ENCODE measurements around the gene NIM1K.
"Not testable (repeated sequence)": the region's sequence is repeated elsewhere in the genome, so short reads cannot be mapped to it uniquely, and the experiment has no call there.

The NIM1K gene

GRCh38 chr5:43192558-43193180, 644 bp downstream of the NIM1K start:
- no peak for DNase-seq

DNA sequence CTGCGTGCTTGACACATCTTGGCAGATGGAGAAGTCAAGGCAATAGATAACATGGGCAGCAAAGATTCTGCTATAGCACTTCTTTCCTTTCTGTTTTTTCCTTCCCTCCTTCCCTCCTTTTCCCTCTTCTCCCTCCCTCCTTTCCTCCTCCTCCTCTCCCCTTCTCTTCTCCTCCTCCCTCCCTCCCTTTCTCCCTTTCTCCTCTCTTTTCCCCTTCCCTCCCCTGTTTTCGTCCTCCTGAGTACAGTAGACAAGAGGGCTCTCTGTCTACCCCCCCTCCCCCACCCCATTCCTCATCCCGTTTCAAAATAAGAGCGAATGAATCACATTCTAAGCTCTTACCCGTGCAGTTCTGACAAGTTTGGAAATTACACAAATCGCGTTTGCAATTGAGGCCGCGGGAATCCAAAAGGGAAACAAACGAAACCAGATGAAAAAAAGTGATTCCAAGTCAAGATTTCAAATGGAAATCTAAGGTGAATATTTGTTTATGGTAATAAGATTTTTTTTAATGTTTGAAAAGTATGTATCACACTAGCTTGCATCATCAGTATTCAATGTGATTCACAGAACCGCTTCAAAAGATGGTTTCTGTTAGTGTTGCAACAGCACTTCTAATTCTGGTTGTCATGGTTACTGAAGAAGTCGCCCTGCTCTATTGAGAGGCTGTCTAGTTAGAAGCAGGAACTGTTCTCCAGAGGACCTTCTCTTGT, 1.3 kb downstream of the NIM1K start:
- peak; percentile 61 for DNase-seq

DNA sequence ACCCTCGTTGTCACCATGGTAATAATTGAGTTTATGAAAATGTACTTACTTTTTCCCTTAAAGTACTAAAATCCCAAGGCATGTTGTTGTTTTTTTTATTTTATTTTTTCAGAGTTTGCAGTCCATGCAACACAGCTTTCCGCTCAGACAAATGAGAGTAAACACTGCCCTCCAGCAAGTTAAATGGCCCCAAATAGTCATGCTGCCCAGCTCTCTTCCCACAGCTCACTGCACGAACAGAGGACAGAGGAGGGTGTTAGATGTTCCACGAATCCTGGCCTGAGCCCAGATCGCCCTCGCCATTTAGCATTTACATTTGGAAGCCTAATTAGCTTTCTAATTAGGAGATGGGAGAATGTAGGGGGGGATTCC, 1.9 kb downstream of the NIM1K start:
- DNase-seq: no peak

- DNase-seq: no peak
Measured at GRCh38 chr5:43195670-43196265, 3.7 kb downstream of the NIM1K start.

DNA sequence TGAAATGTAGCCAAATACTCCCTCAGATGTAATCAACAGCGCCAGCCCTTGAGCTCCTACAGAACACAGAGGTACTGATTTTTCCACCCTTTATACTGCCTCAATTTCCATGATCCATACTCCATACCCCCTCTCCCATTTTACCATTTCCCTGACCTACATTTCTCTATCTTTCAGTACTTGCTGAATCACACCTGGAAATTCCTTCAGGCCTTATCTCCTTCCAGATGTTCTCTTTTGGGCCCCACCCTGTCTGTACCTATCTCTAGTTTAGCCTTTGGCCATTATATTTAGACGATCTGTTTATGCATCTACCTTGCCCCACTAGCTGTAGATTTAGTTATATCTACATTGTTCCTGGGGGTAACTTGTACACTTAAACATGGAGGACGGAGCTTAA, 5.5 kb downstream of the NIM1K start:
- no peak for DNase-seq

DNA sequence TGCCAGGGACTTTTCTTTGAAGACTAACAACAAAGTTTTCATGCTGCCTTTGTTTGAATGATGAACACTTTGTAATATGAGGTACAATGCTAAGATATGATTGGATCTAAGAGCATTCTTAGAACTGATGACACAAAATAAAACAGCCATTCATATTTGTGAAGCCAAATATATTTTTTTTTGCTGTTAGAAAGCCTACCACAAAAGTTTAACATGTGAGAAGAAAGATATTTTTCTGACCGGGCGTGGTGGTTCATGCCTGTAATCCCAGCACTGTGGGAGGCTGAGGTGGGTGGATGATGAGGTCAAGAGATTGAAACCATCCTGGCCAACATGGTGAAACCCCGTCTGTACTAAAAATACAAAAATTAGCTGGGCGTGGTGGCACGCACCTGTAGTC, 9.4 kb downstream of the NIM1K start:
- not testable (repeated sequence) for DNase-seq

- DNase-seq: no peak
Measured at GRCh38 chr5:43202380-43202779, 10.4 kb downstream of the NIM1K start.

DNA sequence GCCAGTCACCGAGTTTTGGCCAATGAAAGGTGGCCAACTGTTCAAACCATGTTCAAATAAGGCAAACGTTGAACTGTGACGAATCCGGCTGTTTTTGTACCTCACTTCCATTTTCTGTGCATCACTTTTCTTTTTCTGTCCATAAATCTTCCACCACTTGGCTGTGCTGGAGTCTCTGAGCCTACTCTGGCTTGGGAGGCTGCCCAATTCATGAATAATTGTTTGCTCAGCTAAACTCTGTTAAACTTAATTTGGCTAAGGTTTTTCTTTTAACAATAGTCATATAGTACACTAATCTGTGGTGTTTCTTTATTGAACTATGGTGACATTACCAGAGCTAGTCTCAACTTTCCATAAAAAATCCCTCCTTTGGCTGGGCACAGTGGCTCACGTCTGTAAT, 11.3 kb downstream of the NIM1K start:
- no peak for DNase-seq

- no peak for DNase-seq
Measured at GRCh38 chr5:43204958-43205357, 12.9 kb downstream of the NIM1K start.

DNA sequence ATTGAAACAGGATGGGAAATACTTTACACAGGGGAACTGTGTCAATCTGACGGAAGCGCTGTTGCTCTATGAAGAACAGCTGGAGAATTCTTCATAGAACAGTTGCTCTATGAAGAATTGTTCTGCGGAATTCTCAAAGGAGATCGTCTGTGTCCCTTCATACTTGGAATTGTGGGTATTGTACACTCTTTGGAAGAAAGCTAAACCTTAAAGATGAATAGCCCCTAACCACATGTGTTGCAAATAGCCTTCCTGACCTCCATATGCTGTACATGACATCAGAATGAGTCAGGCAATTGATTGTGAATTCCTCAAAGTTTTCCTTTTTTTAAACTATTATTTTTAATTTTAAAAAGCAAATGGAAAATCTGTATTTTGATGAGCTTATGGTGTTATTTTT, 15.6 kb downstream of the NIM1K start:
- DNase-seq: no peak

DNA sequence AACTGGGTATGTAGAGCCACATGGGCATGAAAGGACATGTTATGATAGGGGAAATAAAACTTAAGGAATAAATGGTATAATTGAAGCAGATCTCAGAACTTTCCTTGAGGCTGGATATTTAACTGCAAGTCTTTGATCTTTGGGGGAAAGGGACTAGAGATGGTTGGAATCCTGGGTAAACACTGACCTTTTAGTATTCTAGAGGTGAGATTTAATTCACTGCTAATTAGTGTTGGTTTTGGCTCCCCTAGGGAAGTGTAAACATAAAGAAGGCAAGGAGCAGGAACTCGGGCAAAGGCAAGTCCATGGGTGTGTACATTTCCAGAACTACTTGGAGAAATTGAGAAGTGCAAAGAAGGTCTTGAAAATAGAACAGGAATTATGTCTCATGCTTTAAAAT, 16.6 kb downstream of the NIM1K start:
- DNase-seq: no peak

- DNase-seq: no peak
Measured at GRCh38 chr5:43209060-43209459, 17.0 kb downstream of the NIM1K start.

DNA sequence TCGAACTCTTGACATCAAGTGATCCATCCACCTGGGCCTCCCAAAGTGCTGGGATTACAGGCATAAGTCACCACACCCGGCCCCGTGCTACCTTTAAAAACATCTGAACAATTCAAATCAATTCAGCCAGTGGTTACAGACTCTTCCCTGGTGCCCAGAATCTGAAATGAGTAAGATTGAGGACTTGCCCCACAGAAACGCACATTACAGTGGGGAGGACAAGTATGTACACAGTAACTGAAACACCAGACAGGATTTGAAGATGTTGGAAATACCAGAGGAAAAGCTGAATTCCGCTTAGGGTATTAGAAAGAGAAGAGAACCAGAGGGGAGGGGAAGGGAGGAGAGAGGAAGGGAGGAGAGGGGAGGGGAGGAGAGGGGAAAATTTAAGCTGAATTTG, 17.8 kb downstream of the NIM1K start:
- no peak for DNase-seq

- DNase-seq: no peak
Measured at GRCh38 chr5:43210570-43210969, 18.5 kb downstream of the NIM1K start.

GRCh38 chr5:43213951-43214350, 21.9 kb downstream of the NIM1K start:
- DNase-seq: no peak

DNA sequence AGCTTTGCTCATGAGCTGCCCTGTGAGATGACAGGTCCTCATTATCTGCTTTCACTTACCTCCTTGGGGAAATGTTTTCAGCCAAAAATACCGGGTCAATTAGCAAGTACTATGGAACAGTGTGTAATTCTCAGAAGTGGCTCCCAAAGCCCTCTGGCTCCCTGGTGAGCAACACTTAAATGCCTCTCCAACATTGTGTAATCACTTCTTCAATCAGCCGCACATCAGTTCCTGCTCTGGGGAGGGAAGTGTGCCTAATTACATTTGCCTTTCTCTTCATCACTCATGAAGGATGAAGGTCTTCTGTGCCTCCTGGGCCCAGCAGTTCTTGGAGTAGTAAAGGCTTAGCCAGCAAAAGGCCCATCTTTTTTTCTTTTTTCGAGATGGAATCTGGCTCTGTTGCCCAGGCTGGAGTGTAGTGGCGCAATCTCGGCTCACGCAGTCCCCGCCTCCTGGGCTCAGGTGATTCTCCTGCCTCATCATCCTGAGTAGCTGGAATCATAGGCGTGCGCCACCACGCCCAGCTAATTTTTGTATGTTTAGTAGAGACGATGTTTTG, 23.1 kb downstream of the NIM1K start:
- DNase-seq: no peak

DNA sequence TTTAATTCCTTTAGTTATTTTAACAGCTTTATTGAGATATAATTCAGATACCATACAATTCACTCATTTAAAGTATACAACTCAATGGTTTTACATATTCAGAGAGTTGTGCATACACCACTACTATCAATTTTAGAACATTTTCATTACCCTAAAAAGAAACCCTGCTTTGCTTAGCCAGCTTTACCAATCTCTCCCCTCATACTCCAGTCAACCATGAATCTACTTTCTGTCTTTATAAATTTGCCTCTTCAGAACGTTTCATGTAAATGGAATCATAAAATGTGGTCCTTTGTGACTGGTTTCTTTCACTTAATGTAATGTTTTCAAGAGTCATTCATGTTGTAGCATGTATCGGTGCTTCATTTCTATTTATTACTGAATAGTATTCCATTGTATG, 24.9 kb downstream of the NIM1K start:
- no peak for DNase-seq

DNA sequence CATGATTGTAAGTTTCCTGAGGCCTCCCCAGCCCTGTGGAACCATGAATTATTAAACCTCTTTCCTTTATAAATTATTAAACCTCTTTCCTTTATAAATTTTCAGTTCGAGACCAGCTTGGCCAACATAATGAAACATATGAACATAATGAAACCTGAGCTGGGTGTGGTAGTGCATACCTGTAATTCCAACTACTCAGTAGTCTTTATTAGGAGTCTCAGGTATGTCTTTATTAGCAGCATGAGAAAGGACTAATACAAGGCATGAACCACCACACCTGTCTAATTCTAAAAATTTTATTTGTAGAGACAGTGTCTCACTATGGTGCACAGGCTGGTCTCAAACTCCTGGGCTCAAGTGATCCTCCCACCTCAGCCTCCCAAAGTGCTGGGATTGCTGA, 27.1 kb downstream of the NIM1K start:
- no peak for DNase-seq

GRCh38 chr5:43221502-43221901, 29.5 kb downstream of the NIM1K start:
- DNase-seq: no peak

- DNase-seq: no peak
Measured at GRCh38 chr5:43225649-43226245, 33.7 kb downstream of the NIM1K start.

GRCh38 chr5:43227655-43228054, 35.6 kb downstream of the NIM1K start:
- peak; percentile 12 for DNase-seq

DNA sequence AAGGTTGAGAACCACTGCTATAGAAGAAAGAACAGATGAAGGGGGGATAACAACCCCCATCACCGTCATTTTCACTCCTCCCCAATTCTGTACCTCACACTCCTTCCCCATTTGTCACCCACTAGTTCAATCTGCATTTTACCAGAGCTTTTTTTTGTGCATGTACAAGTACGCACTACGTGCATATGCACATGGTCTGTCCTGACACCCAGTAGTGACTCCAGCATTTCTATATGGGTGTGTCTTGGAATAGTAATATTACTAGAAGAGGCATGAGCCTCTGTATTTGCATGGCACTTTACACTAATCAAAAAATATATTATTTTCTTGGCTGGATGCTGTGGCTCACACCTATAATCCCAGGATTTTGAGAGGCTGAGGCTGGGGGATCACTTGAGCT, 38.7 kb downstream of the NIM1K start:
- no peak for DNase-seq

- DNase-seq: no peak
Measured at GRCh38 chr5:43231977-43232376, 40.0 kb downstream of the NIM1K start.

All from kidney glomerular epithelial cell (primary cell).